ENCODE data around the gene JUND. TPM values are rescaled to one million over a fixed set of nuclear protein-coding genes. Genes with fewer than 3 reads are reported as not detected.

The JUND gene
- total and polyA plus RNA-seq, 2 of the 4 experiments (the other 2 are of a cell fraction): 14.2 to 77.2 TPM

DNA sequence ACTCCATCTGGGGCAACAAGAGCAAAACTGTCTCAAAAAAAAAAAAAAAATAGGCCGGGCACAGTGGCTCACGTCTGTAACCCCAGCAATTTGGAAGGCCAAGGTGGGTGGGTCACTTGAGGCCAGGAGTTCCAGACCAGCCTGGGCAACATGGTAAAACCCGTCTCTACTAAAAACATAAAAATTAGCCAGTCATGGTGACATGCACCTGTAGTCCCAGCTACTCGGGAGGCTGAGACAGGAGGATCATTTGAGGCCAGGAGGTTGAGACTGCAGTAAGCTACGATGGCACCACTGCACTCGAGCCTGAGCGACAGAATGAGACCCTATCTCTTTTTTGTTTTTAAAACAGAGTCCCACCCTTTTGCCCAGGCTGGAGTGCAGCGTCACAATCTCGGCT is 11.1 kb downstream of the JUND start:
- no peak overlapping the region for H4K91ac ChIP-seq (ENCODE audit: insufficient read depth, low read depth, low read length)
- H3K79me1 ChIP-seq (ENCODE audit: low read depth in 1 of 2, low read length in 2 of 2): peaks cover 10 to 26% of the 10 kb centered on the region in 2 experiments
- no peak overlapping the region for H4K8ac ChIP-seq (ENCODE audit: low read depth in 2 of 2, low read length in 2 of 2)
- no peaks in the 10 kb centered on the region for H3K27me3 ChIP-seq (ENCODE audit: control insufficient read depth, insufficient read depth, low read length)
- no peak overlapping the region for H2AFZ ChIP-seq (replicated peaks; ENCODE audit: low read length, poor library complexity)
- no peak overlapping the region for H2BK15ac ChIP-seq (ENCODE audit: low read depth, low read length)
- H2AK9ac ChIP-seq (replicated peaks; ENCODE audit: low read depth, low read length, poor library complexity): no peak overlapping the region
- POLR2A ChIA-PET (ENCODE audit: unreplicated experiment): no interaction called here
- BruUV-seq (replicated peaks): no TSS peak
- H3K4me1 ChIP-seq (ENCODE audit: control insufficient read depth, insufficient read depth, low read length): peaks cover 9% of the 10 kb centered on the region
- H3K4me2 ChIP-seq (ENCODE audit: low read depth, low read length): no peak overlapping the region
- no peak overlapping the region for H3K4me3 ChIP-seq (ENCODE audit: insufficient read depth, low read depth, low read length)
- H3K9ac ChIP-seq (ENCODE audit: low read depth, low read length): no peak overlapping the region
- in situ Hi-C loops (cut with MboI; ENCODE audit: low sequenced_read_pairs): loop anchor here (10.0 kb wide), 1 partner anchor 134 kb away; no protein-coding TSS in a partner anchor
- no peak overlapping the region for H2BK120ac ChIP-seq (ENCODE audit: low read depth, low read length)
- peaks cover 7% of the 10 kb centered on the region for H3K9me1 ChIP-seq (ENCODE audit: insufficient read depth, low read length)
- no peak overlapping the region for H3K27ac ChIP-seq (ENCODE audit: insufficient read depth, low read length)
- peaks cover 23% of the 10 kb centered on the region for H3K36me3 ChIP-seq (ENCODE audit: control insufficient read depth, insufficient read depth, low read length)
- no peak for TF ChIP-seq BHLHE40 (IDR thresholded peaks at IDR 0.05; ENCODE audit: low read depth, low read length)
- no peak for TF ChIP-seq RFX5 (IDR thresholded peaks at IDR 0.05; ENCODE audit: low read depth, low read length)
- TF ChIP-seq CEBPB (IDR thresholded peaks at IDR 0.05; ENCODE audit: low read depth, low read length): no peak
- no peak for TF ChIP-seq CHD1 (IDR thresholded peaks at IDR 0.05; ENCODE audit: low read depth, low read length)
- no peak for TF ChIP-seq RCOR1 (IDR thresholded peaks at IDR 0.05; ENCODE audit: insufficient replicate concordance, low read length)
- TF ChIP-seq, protein P1, sequence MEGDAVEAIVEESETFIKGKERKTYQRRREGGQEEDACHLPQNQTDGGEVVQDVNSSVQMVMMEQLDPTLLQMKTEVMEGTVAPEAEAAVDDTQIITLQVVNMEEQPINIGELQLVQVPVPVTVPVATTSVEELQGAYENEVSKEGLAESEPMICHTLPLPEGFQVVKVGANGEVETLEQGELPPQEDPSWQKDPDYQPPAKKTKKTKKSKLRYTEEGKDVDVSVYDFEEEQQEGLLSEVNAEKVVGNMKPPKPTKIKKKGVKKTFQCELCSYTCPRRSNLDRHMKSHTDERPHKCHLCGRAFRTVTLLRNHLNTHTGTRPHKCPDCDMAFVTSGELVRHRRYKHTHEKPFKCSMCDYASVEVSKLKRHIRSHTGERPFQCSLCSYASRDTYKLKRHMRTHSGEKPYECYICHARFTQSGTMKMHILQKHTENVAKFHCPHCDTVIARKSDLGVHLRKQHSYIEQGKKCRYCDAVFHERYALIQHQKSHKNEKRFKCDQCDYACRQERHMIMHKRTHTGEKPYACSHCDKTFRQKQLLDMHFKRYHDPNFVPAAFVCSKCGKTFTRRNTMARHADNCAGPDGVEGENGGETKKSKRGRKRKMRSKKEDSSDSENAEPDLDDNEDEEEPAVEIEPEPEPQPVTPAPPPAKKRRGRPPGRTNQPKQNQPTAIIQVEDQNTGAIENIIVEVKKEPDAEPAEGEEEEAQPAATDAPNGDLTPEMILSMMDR (conservative IDR thresholded peaks at IDR 0.05; ENCODE audit: low read depth, low read length): no peak
- TF ChIP-seq MAZ (IDR thresholded peaks at IDR 0.05; ENCODE audit: borderline replicate concordance, low read depth, low read length): no peak
- no peak for TF ChIP-seq SMC3 (IDR thresholded peaks at IDR 0.05; ENCODE audit: low read depth, low read length)
- no peak for TF ChIP-seq RAD21 (IDR thresholded peaks at IDR 0.05; ENCODE audit: low read length)
- no peak for TF ChIP-seq MXI1 (IDR thresholded peaks at IDR 0.05; ENCODE audit: borderline replicate concordance, low read depth, low read length)
- TF ChIP-seq MAFK (IDR thresholded peaks at IDR 0.05; ENCODE audit: low read depth, low read length): no peak
- TF ChIP-seq FOS (IDR thresholded peaks at IDR 0.05; ENCODE audit: low read depth, low read length): no peak
- no peak for TF ChIP-seq ELK1 (IDR thresholded peaks at IDR 0.05; ENCODE audit: borderline replicate concordance, low read depth, low read length)
- no peak for TF ChIP-seq NFE2L2 (IDR thresholded peaks at IDR 0.05; ENCODE audit: low read depth, low read length)
- TF ChIP-seq POLR2A (IDR thresholded peaks at IDR 0.05; ENCODE audit: low read depth, low read length): no peak
- no peak for TF ChIP-seq USF2 (IDR thresholded peaks at IDR 0.05; ENCODE audit: low read depth, low read length)
- H3K18ac ChIP-seq (ENCODE audit: low read depth, low read length): no peak overlapping the region
- H3K14ac ChIP-seq (replicated peaks; ENCODE audit: low read depth, low read length): no peak overlapping the region
- H4K5ac ChIP-seq (ENCODE audit: low read depth, low read length): no peak overlapping the region
- DNase-seq: no peak
- dilution Hi-C loops (cut with HindIII; ENCODE audit: low sequenced_read_pairs, unreplicated experiment): no loop called here
- CTCF ChIA-PET: interaction anchor here (1.1 kb wide), 1 partner anchor 9 kb away, joined by 3 read pairs; no protein-coding TSS in a partner anchor
- 100% methylated on average over 2 of the region's 9 CpGs; no CpG with 5 or more reads in 1 of the 2 experiments for WGBS, 2 experiments (ENCODE audit: extremely low coverage in 2 of 2, insufficient read length in 1 of 2)
- no peak overlapping the region for H3K23ac ChIP-seq (ENCODE audit: low read depth, low read length)
- no peak overlapping the region for H3K4ac ChIP-seq (ENCODE audit: low read depth, low read length)
- no peak overlapping the region for H2BK5ac ChIP-seq (ENCODE audit: low read depth, low read length, poor library complexity, severe bottlenecking)
- no peak overlapping the region for H2BK20ac ChIP-seq (ENCODE audit: low read depth, low read length)
- H2AK5ac ChIP-seq (ENCODE audit: low read depth, low read length): no peak overlapping the region
- no peaks in the 10 kb centered on the region for H3K9me3 ChIP-seq (ENCODE audit: control insufficient read depth, insufficient read depth, low read length)
- intact Hi-C loops (cut with micrococcal nuclease): no loop called here
- no peak for ATAC-seq (ENCODE audit: low read depth)
- H3K56ac ChIP-seq (ENCODE audit: extremely low read depth, insufficient read depth, low read length): no peak overlapping the region
- H4K20me1 ChIP-seq (ENCODE audit: insufficient read depth, low read length): peaks cover 17% of the 10 kb centered on the region
